K562 (cell line): Measurements from ENCODE around the gene KRTCAP2. TPM values are rescaled to one million over a fixed set of nuclear protein-coding genes. Genes with fewer than 3 reads are reported as not detected.

ENCODE experiments used
- GABPA ChIP-seq: fragments of 200-800 bp; sonication (Bioruptor generic); conservative IDR thresholded peaks from 2 replicates; pipeline ENCODE4 v1.6.1; 2016; ENCODE audit warnings: low read depth, missing genetic modification characterization, missing compliant biosample characterization
- RBM34 ChIP-seq: fragments of 200-400 bp; formaldehyde crosslinking; IDR thresholded peaks from 2 replicates; pipeline ENCODE4 v1.6.1; 2018; ENCODE audit warnings: low read length, borderline replicate concordance; ENCODE audit not compliant: insufficient read depth
- RFX7 ChIP-seq: fragments of 250-450 bp; sonication (Bioruptor Pico); IDR thresholded peaks from 2 replicates; pipeline ENCODE4 v1.5.1; 2021; ENCODE audit warnings: mild to moderate bottlenecking
- ZNF436 ChIP-seq: fragments of 250-450, 450-650 bp; sonication (Bioruptor Pico); formaldehyde crosslinking; IDR thresholded peaks from 2 replicates; pipeline ENCODE4 v1.7.0; 2020; ENCODE audit warnings: mild to moderate bottlenecking
- polyA plus RNA-seq, 8 experiments: library from polyadenylated mRNA; depleted of rRNA in 4 of 8; stranded (reverse) in 5 of 8; unstranded in 3 of 8; fragments of >200 nt; fragmentation: Nextera tagmentation in 2 of 8; fragmentation: Illumina TruSeq in 1 of 8; extraction: Ambion mirVana in 2 of 8; extraction: Trizol in 1 of 8; gene quantifications; 2 replicates each; pipeline versions ENCODE4 v1.2.1 to v1.2.3, GENCODE V29; 2011 to 2014; ENCODE audit warnings: inconsistent platforms in 1 of 8, missing spikeins in 1 of 8
- total RNA-seq, 7 experiments: library from RNA; depleted of rRNA in 6 of 7; stranded (reverse); fragments of >200 nt in 6 of 7; fragmentation: Illumina TruSeq in 2 of 7; extraction: Trizol in 2 of 7; gene quantifications; 2 replicates each; pipeline versions ENCODE4 v1.2.1 to v1.2.3, GENCODE V29; 2011 to 2021; ENCODE audit warnings: low replicate concordance in 1 of 7
- TF ChIP-seq, protein P1 (sequence below), 2 experiments: fragments of 450-650 bp in 1 of 2; sonication (generic) in 1 of 2; formaldehyde crosslinking in 1 of 2; IDR thresholded peaks; 2 replicates each; pipeline versions ENCODE4 v1.7.1 to v1.9.0; 2016 to 2022; ENCODE audit warnings: inconsistent platforms in 1 of 2, mild to moderate bottlenecking in 1 of 2, missing genetic modification reagents in 1 of 2

The KRTCAP2 gene
- total and polyA plus RNA-seq, 9 of the 15 experiments (the other 6 are each of a cell fraction or from before 2014, with no cell fraction given), result 126 to 436 (median 244) TPM

DNA sequence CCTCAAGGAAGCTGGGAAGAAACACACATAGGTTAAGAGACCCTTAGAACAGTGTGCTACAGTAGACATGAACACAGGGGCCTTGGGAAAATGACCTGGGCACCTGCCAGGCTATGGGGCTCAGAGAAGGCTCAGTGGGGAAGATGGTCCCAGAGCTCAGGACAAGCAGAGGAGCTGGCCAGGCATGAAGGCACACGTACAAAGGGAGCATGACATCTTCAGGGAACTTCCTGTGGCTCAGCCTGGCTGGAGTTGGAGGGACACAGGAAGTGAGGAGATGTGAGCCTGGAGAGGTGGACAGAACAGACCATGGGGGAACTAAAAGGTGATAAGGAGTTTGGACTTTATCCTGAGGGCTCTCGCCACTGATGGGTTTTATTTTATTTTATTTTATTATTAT, 41.2 kb downstream of the KRTCAP2 start (continued):
- TF ChIP-seq, protein P1, sequence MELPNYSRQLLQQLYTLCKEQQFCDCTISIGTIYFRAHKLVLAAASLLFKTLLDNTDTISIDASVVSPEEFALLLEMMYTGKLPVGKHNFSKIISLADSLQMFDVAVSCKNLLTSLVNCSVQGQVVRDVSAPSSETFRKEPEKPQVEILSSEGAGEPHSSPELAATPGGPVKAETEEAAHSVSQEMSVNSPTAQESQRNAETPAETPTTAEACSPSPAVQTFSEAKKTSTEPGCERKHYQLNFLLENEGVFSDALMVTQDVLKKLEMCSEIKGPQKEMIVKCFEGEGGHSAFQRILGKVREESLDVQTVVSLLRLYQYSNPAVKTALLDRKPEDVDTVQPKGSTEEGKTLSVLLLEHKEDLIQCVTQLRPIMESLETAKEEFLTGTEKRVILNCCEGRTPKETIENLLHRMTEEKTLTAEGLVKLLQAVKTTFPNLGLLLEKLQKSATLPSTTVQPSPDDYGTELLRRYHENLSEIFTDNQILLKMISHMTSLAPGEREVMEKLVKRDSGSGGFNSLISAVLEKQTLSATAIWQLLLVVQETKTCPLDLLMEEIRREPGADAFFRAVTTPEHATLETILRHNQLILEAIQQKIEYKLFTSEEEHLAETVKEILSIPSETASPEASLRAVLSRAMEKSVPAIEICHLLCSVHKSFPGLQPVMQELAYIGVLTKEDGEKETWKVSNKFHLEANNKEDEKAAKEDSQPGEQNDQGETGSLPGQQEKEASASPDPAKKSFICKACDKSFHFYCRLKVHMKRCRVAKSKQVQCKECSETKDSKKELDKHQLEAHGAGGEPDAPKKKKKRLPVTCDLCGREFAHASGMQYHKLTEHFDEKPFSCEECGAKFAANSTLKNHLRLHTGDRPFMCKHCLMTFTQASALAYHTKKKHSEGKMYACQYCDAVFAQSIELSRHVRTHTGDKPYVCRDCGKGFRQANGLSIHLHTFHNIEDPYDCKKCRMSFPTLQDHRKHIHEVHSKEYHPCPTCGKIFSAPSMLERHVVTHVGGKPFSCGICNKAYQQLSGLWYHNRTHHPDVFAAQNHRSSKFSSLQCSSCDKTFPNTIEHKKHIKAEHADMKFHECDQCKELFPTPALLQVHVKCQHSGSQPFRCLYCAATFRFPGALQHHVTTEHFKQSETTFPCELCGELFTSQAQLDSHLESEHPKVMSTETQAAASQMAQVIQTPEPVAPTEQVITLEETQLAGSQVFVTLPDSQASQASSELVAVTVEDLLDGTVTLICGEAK (IDR thresholded peaks at IDR 0.05), result peak; percentile 36; the same call in 1 of the 2 replicates
- TF ChIP-seq, protein P1 (CRISPR knock-in tag; IDR thresholded peaks at IDR 0.05), result no peak
- TF ChIP-seq ZNF436 (CRISPR knock-in tag) (no peak), GABPA (tag) (peak; percentile 25; the same call in 1 of the 2 replicates), RFX7 (CRISPR knock-in tag) (no peak), RBM34 (no peak)
